Astrocyte of the spinal cord (primary cell): ENCODE data around the gene SNTG2.

Experiments
- DNase-seq: peaks from one replicate; pipeline ENCODE4 v3.0.0; 2011; ENCODE audit warnings: low read depth, low spot score
- H3K4me3 ChIP-seq: 2 replicates; pipeline ENCODE4 v1.5.1; 2011; ENCODE audit warnings: low read depth, mild to moderate bottlenecking, low read length, moderate library complexity
- in situ Hi-C: cut with HindIII; loops from 2 replicates; pipeline ENCODE4 v1.10.0; 2017; ENCODE audit warnings: low sequenced_read_pairs
- TF ChIP-seq, protein P1 (sequence below): IDR thresholded peaks from 2 replicates; pipeline ENCODE4 v1.5.1; 2012; ENCODE audit warnings: low read depth, mild to moderate bottlenecking, low read length, inconsistent platforms

Gene SNTG2

DNA sequence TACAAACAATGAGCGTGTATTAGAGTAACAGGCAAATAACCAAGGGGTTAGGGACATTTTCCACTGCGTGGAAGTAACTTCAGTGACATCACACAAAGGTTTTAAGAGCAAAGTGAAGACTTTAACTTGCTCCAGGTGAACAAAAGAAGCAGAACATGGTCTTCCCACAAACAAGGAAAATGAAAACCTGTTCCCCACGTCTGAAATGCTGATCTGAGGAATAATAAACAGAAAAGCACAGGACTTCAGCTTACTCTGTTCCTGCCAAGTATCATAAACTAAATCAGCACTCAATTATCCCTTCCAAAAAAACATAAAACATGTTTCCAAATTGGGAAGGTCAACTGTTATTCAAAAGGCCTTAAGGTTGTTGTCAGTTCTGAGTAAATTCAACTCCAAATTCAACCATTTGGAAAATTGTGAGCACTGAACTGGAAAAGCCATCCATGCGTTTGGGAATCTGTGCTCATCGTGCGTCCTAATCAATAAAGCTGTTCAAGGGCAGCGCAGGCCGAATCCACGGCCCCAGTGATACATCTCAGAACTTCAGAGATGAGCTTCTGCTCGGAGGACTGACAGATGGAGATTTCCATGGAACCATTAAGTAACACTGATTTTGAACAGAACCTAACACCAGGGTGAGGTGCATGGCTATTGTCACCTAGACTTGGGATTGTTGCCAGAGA, 7.7 kb upstream of the SNTG2 start:
- TF ChIP-seq, protein P1, sequence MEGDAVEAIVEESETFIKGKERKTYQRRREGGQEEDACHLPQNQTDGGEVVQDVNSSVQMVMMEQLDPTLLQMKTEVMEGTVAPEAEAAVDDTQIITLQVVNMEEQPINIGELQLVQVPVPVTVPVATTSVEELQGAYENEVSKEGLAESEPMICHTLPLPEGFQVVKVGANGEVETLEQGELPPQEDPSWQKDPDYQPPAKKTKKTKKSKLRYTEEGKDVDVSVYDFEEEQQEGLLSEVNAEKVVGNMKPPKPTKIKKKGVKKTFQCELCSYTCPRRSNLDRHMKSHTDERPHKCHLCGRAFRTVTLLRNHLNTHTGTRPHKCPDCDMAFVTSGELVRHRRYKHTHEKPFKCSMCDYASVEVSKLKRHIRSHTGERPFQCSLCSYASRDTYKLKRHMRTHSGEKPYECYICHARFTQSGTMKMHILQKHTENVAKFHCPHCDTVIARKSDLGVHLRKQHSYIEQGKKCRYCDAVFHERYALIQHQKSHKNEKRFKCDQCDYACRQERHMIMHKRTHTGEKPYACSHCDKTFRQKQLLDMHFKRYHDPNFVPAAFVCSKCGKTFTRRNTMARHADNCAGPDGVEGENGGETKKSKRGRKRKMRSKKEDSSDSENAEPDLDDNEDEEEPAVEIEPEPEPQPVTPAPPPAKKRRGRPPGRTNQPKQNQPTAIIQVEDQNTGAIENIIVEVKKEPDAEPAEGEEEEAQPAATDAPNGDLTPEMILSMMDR = no peak
- in situ Hi-C loops = no loop called here
- DNase-seq = no peak
- no peak overlapping the region for H3K4me3 ChIP-seq

DNA sequence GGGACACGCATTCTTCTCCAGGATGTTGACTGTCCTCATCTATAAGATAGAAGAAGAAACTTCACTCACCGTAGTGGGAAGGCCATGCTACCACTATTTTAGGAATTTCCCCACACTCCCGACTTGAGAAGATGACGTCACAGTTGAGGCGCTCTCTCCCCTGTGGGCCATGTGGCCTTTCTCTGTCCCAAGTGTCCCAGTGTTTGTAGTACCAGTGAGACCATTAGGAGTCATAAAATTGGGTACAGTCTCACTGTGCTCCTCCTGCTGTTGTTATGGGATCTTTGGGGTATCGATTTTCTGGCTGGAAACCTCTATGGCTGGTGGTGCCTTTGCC, 7.2 kb upstream of the SNTG2 start:
- TF ChIP-seq, protein P1 = no peak
- in situ Hi-C loops = no loop called here
- no peak overlapping the region for H3K4me3 ChIP-seq
- DNase-seq = no peak

DNA sequence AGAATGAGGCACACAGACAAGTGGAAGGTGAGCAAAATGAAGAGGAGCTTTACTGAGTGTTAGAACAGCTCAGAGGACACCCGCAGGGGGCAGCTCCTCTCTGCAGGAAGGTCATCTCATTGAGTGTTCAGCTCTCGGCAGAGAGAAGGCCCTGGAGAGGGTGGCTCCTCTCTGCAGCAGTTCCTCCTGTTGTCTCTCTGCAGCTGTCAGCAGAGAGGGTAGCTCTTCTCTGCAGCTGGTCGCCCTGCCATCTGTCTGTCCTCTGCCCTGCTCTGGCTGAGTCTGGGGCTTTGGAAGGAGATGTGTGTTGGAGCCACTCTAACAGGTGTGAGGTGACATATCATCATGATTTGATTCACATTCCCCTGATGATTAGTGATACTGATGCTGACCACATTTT, 6.8 kb upstream of the SNTG2 start:
- TF ChIP-seq, protein P1 = no peak
- in situ Hi-C loops = no loop called here
- no peak for DNase-seq
- no peak overlapping the region for H3K4me3 ChIP-seq

DNA sequence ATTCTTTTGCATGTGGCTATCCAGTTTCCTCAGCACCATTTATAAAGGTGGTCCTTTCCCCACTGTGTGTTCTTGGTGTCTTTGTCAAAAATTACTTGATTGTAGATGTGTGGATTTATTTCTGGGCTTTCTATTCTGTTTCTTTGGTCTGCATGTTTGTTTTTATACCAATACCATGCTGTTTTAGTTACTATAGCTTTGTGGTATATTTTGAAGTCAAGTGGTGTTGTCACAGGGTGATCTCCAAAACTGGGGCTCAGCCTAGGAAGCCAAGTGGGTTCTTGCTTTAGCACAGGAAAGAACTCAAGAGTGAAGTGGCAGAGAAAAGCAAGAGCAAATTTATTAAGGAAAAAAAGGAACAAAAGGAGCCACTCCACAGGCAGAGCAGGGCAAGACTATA, 6.0 kb upstream of the SNTG2 start:
- no peak for DNase-seq
- in situ Hi-C loops = no loop called here
- TF ChIP-seq, protein P1 = no peak
- no peak overlapping the region for H3K4me3 ChIP-seq

DNA sequence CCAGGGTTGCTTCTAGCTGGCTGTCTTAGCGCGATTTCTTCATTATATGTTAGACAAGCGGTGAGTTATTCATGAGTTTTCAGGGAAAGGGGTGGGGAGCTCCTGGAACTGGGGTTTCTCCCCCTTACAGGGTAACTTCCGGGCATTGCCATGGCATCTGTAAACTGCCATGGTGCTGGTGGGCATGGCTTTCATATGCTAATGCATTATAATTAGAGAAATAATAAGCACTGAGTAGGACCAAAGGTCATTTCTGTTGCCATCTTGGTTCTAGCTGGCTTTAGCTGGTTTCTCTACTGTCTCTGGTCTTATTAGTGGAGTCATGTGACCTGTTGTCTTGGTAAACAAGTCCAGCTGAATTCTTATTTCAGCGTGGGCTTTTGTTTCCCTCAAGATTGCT, 5.5 kb upstream of the SNTG2 start:
- in situ Hi-C loops = no loop called here

DNA sequence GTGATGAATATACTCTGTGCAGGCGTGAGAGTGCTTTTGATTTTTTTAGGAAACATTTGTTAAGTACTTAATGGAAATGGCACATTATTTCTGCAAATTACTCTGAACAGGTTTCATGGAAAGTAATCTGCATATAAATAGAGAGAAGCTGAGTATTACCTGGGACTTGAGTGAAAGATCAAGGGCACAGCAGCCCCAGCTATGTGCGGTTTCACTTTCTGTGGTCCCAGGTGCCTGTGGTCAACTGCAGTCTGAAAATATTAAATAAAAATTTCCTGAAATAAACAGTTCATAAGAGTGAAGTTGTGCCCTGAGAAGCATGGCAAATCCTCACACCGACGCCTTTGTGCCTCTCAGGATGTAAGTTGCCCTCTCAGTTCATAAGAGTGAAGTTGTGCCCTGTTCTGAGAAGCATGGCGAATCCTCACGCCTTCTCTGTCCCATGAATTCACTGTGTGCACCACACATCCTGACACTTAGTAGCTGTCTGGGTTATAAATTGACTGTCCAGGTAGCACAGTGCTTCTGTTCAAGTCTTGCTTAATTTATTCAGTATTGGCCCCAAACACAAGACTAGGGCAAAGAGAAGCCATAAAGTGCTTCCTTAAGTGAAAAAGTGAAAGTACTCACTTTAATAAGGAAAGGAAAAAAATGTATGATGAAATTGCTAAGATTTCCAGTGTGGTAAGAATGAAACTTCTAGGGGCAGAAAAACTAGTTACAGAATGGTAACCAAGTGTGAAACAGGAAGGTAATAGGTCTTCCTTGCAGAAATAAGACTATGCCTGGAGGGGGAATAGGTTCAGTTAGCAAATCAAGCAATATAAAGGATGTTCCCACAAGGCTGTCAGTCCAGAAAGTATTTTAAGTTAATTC, 4.3 kb upstream of the SNTG2 start:
- TF ChIP-seq, protein P1 = no peak

More for the DNA sequence above, 5.5 kb upstream of the SNTG2 start:
- TF ChIP-seq, protein P1 = no peak
- no peak for DNase-seq
- no peak overlapping the region for H3K4me3 ChIP-seq

More for the DNA sequence above, 4.3 kb upstream of the SNTG2 start:
- in situ Hi-C loops = no loop called here
- no peak for DNase-seq
- H3K4me3 ChIP-seq = no peak overlapping the region
